ENCODE results near the gene MTMR10. TPM values are rescaled to one million over a fixed set of nuclear protein-coding genes. Genes with fewer than 3 reads are reported as not detected.
A peak's percentile ranks its signal among the peaks of the same experiment; 100 is the strongest.

Gene MTMR10
- total RNA-seq, 2 donors from 2014 or later: 12.4 to 16.2 TPM

GRCh38 chr15:31024330-31024729 lies 32.9 kb upstream of the MTMR10 start:
- Histone ChIP-seq H3K4me3 (ENCODE audit: low read length) (peak overlapping the region; percentile 47), H3K9ac (ENCODE audit: extremely low read depth, low read length, poor library complexity, severe bottlenecking) (no peak overlapping the region), H3K27ac (ENCODE audit: low read depth, low read length) (no peak overlapping the region), H3K4me1 (ENCODE audit: control insufficient read depth, insufficient read depth, low read length) (peaks cover 8% of the 10 kb centered on the region), H3K27me3 (ENCODE audit: control insufficient read depth, insufficient read depth, low read length, poor library complexity, severe bottlenecking) (no peaks in the 10 kb centered on the region), H3K36me3 (ENCODE audit: control insufficient read depth, insufficient read depth, low read length) (no peaks in the 10 kb centered on the region), H3K9me3 (ENCODE audit: control insufficient read depth, low read length) (no peaks in the 10 kb centered on the region)
- H3K27ac Mint-ChIP-seq: peak overlapping the region; percentile 82
- peak; percentile 80 for DNase-seq
- no peak for TF ChIP-seq CTCF (conservative IDR thresholded peaks at IDR 0.05)
- no peaks in the 10 kb centered on the region for H3K36me3 Mint-ChIP-seq (ENCODE audit: low read depth)
- peaks cover 18% of the 10 kb centered on the region for H3K4me1 Mint-ChIP-seq
- 18 to 48% methylated on average over 2 to 5 of the region's 5 CpGs for WGBS, 2 experiments (ENCODE audit: insufficient coverage in 1 of 2, insufficient read length in 1 of 2)
- no peaks in the 10 kb centered on the region for H3K27me3 Mint-ChIP-seq (ENCODE audit: insufficient read depth)
- H3K4me3 Mint-ChIP-seq: no peak overlapping the region
- no peaks in the 10 kb centered on the region for H3K9me3 Mint-ChIP-seq

- no peaks in the 10 kb centered on the region for H3K9me3 Mint-ChIP-seq
- Histone ChIP-seq H3K27ac (ENCODE audit: low read depth, low read length) (no peak overlapping the region), H3K9ac (ENCODE audit: extremely low read depth, low read length, poor library complexity, severe bottlenecking) (no peak overlapping the region), H3K4me1 (ENCODE audit: control insufficient read depth, insufficient read depth, low read length) (peaks cover 8% of the 10 kb centered on the region), H3K36me3 (ENCODE audit: control insufficient read depth, insufficient read depth, low read length) (no peaks in the 10 kb centered on the region), H3K27me3 (ENCODE audit: control insufficient read depth, insufficient read depth, low read length, poor library complexity, severe bottlenecking) (no peaks in the 10 kb centered on the region), H3K4me3 (ENCODE audit: low read length) (no peak overlapping the region), H3K9me3 (ENCODE audit: control insufficient read depth, low read length) (no peaks in the 10 kb centered on the region)
- H3K36me3 Mint-ChIP-seq (ENCODE audit: low read depth): no peaks in the 10 kb centered on the region
- WGBS, 2 experiments (ENCODE audit: insufficient coverage in 1 of 2, insufficient read length in 1 of 2): 87 to 90% methylated on average over 2 to 5 of the region's 5 CpGs
- no peak for TF ChIP-seq CTCF (conservative IDR thresholded peaks at IDR 0.05)
- no peak overlapping the region for H3K27ac Mint-ChIP-seq
- H3K4me1 Mint-ChIP-seq: peaks cover 18% of the 10 kb centered on the region
- DNase-seq: no peak
- no peaks in the 10 kb centered on the region for H3K27me3 Mint-ChIP-seq (ENCODE audit: insufficient read depth)
- no peak overlapping the region for H3K4me3 Mint-ChIP-seq
Observed at GRCh38 chr15:31023841-31024240, 32.4 kb upstream of the MTMR10 start.

GRCh38 chr15:31021067-31021665 lies 29.7 kb upstream of the MTMR10 start:
- 94% methylated on average over 3 to 5 of the region's 5 CpGs for WGBS, 2 experiments (ENCODE audit: insufficient coverage in 1 of 2, insufficient read length in 1 of 2)
- Histone ChIP-seq H3K36me3 (ENCODE audit: control insufficient read depth, insufficient read depth, low read length) (no peaks in the 10 kb centered on the region), H3K27ac (ENCODE audit: low read depth, low read length) (no peak overlapping the region), H3K9me3 (ENCODE audit: control insufficient read depth, low read length) (no peaks in the 10 kb centered on the region), H3K9ac (ENCODE audit: extremely low read depth, low read length, poor library complexity, severe bottlenecking) (no peak overlapping the region), H3K27me3 (ENCODE audit: control insufficient read depth, insufficient read depth, low read length, poor library complexity, severe bottlenecking) (no peaks in the 10 kb centered on the region), H3K4me3 (ENCODE audit: low read length) (no peak overlapping the region), H3K4me1 (ENCODE audit: control insufficient read depth, insufficient read depth, low read length) (peaks cover 8% of the 10 kb centered on the region)
- no peak for TF ChIP-seq CTCF (conservative IDR thresholded peaks at IDR 0.05)
- H3K36me3 Mint-ChIP-seq (ENCODE audit: low read depth): no peaks in the 10 kb centered on the region
- no peaks in the 10 kb centered on the region for H3K27me3 Mint-ChIP-seq (ENCODE audit: insufficient read depth)
- H3K4me3 Mint-ChIP-seq: no peak overlapping the region
- H3K4me1 Mint-ChIP-seq: peaks cover 18% of the 10 kb centered on the region
- H3K27ac Mint-ChIP-seq: no peak overlapping the region
- DNase-seq: no peak
- no peaks in the 10 kb centered on the region for H3K9me3 Mint-ChIP-seq
